GM23338 (cell line): ENCODE results near the gene AKR1C8. TPM values are rescaled to one million over a fixed set of nuclear protein-coding genes. Genes with fewer than 3 reads are reported as not detected.

Source experiments
- ATAC-seq: fragments of 200-7000 bp; cut with Tn5 transposase; 3 replicates; pipeline ENCODE4 v1.9.1; 2020
- DNase-seq: peaks from one replicate; pipeline ENCODE4 v3.0.0-alpha.2; 2015; ENCODE audit warnings: low spot score
- H2AFZ ChIP-seq: fragments of 200-600 bp; sonication (generic); 2 replicates; pipeline ENCODE4 v1.8.0; 2016; ENCODE audit warnings: antibody characterized with exemption, mild to moderate bottlenecking, moderate library complexity
- H3F3A ChIP-seq: fragments of 200-600 bp; sonication (generic); replicated peaks from 2 replicates; pipeline ENCODE4 v1.8.0; 2017; ENCODE audit warnings: antibody characterized with exemption, mixed run types, low read depth
- H3K27ac ChIP-seq: fragments of 200-600 bp; sonication (generic); 2 replicates; pipeline ENCODE4 v1.6.1; 2016; ENCODE audit warnings: low read depth
- H3K27me3 ChIP-seq: fragments of 200-600 bp; sonication (generic); 2 replicates; pipeline ENCODE4 v1.8.0; 2016; ENCODE audit warnings: mild to moderate bottlenecking, mixed run types, moderate library complexity; ENCODE audit not compliant: insufficient read depth
- H3K36me3 ChIP-seq: fragments of 200-600 bp; sonication (generic); 2 replicates; pipeline ENCODE4 v1.8.0; 2016; ENCODE audit warnings: mild to moderate bottlenecking; ENCODE audit not compliant: insufficient read depth
- H3K4me1 ChIP-seq: fragments of 200-600 bp; sonication (generic); 2 replicates; pipeline ENCODE4 v1.8.0; 2016; ENCODE audit warnings: mild to moderate bottlenecking, moderate library complexity; ENCODE audit not compliant: insufficient read depth
- H3K4me2 ChIP-seq: fragments of 200-600 bp; sonication (generic); 2 replicates; pipeline ENCODE4 v1.7.1; 2017; ENCODE audit warnings: mixed run types
- H3K4me3 ChIP-seq: fragments of 200-600 bp; sonication (generic); 2 replicates; pipeline ENCODE4 v1.6.1; 2016; ENCODE audit warnings: mixed run types
- H3K79me2 ChIP-seq: fragments of 200-600 bp; sonication (generic); replicated peaks from 2 replicates; pipeline ENCODE4 v1.8.0; 2017; ENCODE audit warnings: mild to moderate bottlenecking; ENCODE audit not compliant: insufficient read depth
- H3K9me2 ChIP-seq: fragments of 200-600 bp; sonication (generic); 2 replicates; pipeline ENCODE4 v1.8.0; 2017; ENCODE audit not compliant: insufficient read depth
- H4K20me1 ChIP-seq: fragments of 200-600 bp; sonication (generic); replicated peaks from 2 replicates; pipeline ENCODE4 v1.8.0; 2017; ENCODE audit warnings: mild to moderate bottlenecking; ENCODE audit not compliant: insufficient read depth
- H3K27ac Mint-ChIP-seq: 2 replicates; pipeline ENCODE4 v1.8.0; 2020; ENCODE audit warnings: inconsistent platforms, mild to moderate bottlenecking, moderate library complexity, mixed read lengths
- H3K27me3 Mint-ChIP-seq: 3 replicates; pipeline ENCODE4 v1.8.0; 2022; ENCODE audit warnings: low read depth, mild to moderate bottlenecking, moderate library complexity, mixed read lengths, inconsistent platforms; ENCODE audit not compliant: insufficient read depth, poor library complexity
- H3K36me3 Mint-ChIP-seq: 3 replicates; pipeline ENCODE4 v1.8.0; 2021; ENCODE audit warnings: low read depth, mild to moderate bottlenecking, inconsistent platforms, moderate library complexity, mixed read lengths
- H3K4me1 Mint-ChIP-seq: 3 replicates; pipeline ENCODE4 v1.8.0; 2020; ENCODE audit warnings: mild to moderate bottlenecking, inconsistent platforms, mixed read lengths
- H3K4me3 Mint-ChIP-seq: 3 replicates; pipeline ENCODE4 v1.8.0; 2021; ENCODE audit warnings: moderate library complexity, mild to moderate bottlenecking, inconsistent platforms, mixed read lengths
- H3K9me3 Mint-ChIP-seq: 3 replicates; pipeline ENCODE4 v1.8.0; 2020; ENCODE audit warnings: moderate library complexity, mild to moderate bottlenecking, inconsistent platforms, mixed read lengths
- CREB1 ChIP-seq: fragments of 250-450 bp; sonication (Bioruptor Pico); IDR thresholded peaks from 2 replicates; pipeline ENCODE4 v1.5.0; 2020; ENCODE audit warnings: low read depth, mild to moderate bottlenecking, moderate library complexity
- EZH2 ChIP-seq: fragments of 200-600 bp; sonication (generic); IDR thresholded peaks from one replicate; pipeline ENCODE4 v1.8.0; 2017; ENCODE audit warnings: antibody characterized with exemption, mild to moderate bottlenecking, low read depth; ENCODE audit not compliant: unreplicated experiment
- EZH2phosphoT487 ChIP-seq: fragments of 200-600 bp; sonication (generic); IDR thresholded peaks from one replicate; pipeline ENCODE4 v1.8.1; 2018; ENCODE audit warnings: antibody characterized with exemption; ENCODE audit not compliant: unreplicated experiment
- JUNB ChIP-seq: IDR thresholded peaks from one replicate; pipeline ENCODE4 v1.6.1; 2016; ENCODE audit warnings: antibody characterized with exemption; ENCODE audit not compliant: unreplicated experiment
- NANOG ChIP-seq: IDR thresholded peaks from 2 replicates; pipeline ENCODE4 v1.6.1; 2016; ENCODE audit warnings: antibody characterized with exemption, borderline replicate concordance
- POLR2AphosphoS5 ChIP-seq: IDR thresholded peaks from 2 replicates; pipeline ENCODE4 v1.6.1; 2016; ENCODE audit warnings: antibody characterized with exemption, low read depth
- STAT1 ChIP-seq: IDR thresholded peaks from one replicate; pipeline ENCODE4 v1.6.1; 2016; ENCODE audit warnings: antibody characterized with exemption; ENCODE audit not compliant: unreplicated experiment
- ZNF114 ChIP-seq: fragments of 250-450 bp; sonication (Bioruptor Pico); IDR thresholded peaks from 2 replicates; pipeline ENCODE4 v1.5.0; 2020; ENCODE audit warnings: mild to moderate bottlenecking, moderate library complexity
- ZNF331 ChIP-seq: fragments of 250-450 bp; sonication (Bioruptor Pico); IDR thresholded peaks from 2 replicates; pipeline ENCODE4 v1.5.0; 2020; ENCODE audit warnings: low read depth, mild to moderate bottlenecking, moderate library complexity
- polyA plus RNA-seq: library from polyadenylated mRNA; unstranded; fragments of >200 nt; fragmentation: Nextera tagmentation; extraction: Ambion mirVana; gene quantifications from 2 replicates; pipeline ENCODE4 v1.2.1, GENCODE V29; 2016
- total RNA-seq: library from RNA; depleted of rRNA; stranded (reverse); fragments of >200 nt; shearing (Covaris generic); gene quantifications from 2 replicates; pipeline ENCODE4 v1.2.3, GENCODE V29; 2014
- TF ChIP-seq, protein P1 (sequence below): IDR thresholded peaks from 2 replicates; pipeline ENCODE4 v1.6.1; 2016; ENCODE audit warnings: antibody characterized with exemption
- TF ChIP-seq, protein P2 (sequence below): fragments of 250-450 bp; sonication (Bioruptor Pico); IDR thresholded peaks from 2 replicates; pipeline ENCODE4 v1.5.0; 2020; ENCODE audit warnings: mild to moderate bottlenecking, moderate library complexity
- TF ChIP-seq, protein P3 (sequence below), 2 experiments: fragments of 200-600 bp in 1 of 2; sonication (generic) in 1 of 2; conservative IDR thresholded peaks; 2 replicates each; pipeline versions ENCODE4 v1.5.1 to v1.6.1; 2016 to 2017; ENCODE audit warnings: antibody characterized with exemption in 2 of 2, low read depth in 2 of 2, mild to moderate bottlenecking in 2 of 2, moderate library complexity in 1 of 2
- TF ChIP-seq, protein P4 (sequence below): IDR thresholded peaks from one replicate; pipeline ENCODE4 v1.6.1; 2018; ENCODE audit warnings: antibody characterized with exemption; ENCODE audit not compliant: unreplicated experiment

Gene AKR1C8
- total and polyA plus RNA-seq, 2 experiments from 2014 or later: not detected

DNA sequence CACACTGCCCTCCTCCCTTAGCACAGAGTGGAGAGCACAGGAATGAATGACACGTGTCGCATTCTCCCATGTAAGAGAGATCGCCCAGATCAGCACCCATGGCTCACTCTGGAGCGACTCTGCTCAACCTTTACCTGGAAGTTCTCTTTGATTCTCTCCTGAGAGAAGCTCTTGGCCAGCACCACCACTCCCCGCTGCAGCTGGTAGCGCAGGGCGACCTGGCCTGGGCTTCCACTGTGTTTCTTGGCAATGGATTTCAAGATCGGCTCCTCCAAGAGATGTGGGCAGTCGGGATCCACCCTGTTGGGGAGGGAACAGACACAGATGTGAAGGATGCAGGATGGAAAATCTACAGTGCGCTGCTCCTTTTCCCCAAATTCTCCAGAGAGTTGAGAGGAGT, 27.4 kb downstream of the AKR1C8 start (continued):
- TF ChIP-seq JUNB (no peak), EZH2phosphoT487 (no peak), STAT1 (no peak)

DNA sequence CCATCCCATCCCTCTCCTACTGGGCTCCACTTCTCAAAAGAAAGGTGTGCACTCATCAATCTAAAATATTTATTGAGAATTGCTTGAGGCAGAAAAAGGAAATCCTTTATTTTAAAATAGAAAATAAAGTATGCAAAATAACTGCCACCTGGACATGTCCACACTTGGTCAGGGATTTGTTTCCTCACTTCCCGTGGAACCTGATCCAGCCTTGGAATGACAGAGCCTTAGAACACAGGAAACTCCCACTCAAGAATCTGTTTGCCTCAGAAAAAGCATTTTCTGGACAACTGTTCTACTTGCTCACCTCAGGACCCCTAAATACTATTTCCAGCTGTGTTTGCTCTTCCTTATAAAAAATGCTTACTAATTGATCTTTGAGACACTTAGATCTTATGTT, 29.0 kb downstream of the AKR1C8 start:
- Histone ChIP-seq H4K20me1 (no peaks in the 10 kb centered on the region), H3K4me2 (no peak overlapping the region), H3K4me3 (no peak overlapping the region), H3K4me1 (no peaks in the 10 kb centered on the region), H3F3A (no peaks in the 10 kb centered on the region), H3K36me3 (no peaks in the 10 kb centered on the region), H3K27me3 (no peaks in the 10 kb centered on the region), H3K9me2 (peaks cover 8% of the 10 kb centered on the region; the same call in 1 of the 2 replicates), H2AFZ (no peak overlapping the region), H3K79me2 (no peaks in the 10 kb centered on the region), H3K27ac (no peak overlapping the region)
- DNase-seq (no peak), ATAC-seq (no peak)
- TF ChIP-seq CREB1 (no peak), EZH2phosphoT487 (no peak), JUNB (no peak), POLR2AphosphoS5 (no peak), EZH2 (no peak), ZNF114 (CRISPR knock-in tag) (no peak), ZNF331 (no peak), NANOG (no peak), STAT1 (no peak)
- TF ChIP-seq, protein P1, sequence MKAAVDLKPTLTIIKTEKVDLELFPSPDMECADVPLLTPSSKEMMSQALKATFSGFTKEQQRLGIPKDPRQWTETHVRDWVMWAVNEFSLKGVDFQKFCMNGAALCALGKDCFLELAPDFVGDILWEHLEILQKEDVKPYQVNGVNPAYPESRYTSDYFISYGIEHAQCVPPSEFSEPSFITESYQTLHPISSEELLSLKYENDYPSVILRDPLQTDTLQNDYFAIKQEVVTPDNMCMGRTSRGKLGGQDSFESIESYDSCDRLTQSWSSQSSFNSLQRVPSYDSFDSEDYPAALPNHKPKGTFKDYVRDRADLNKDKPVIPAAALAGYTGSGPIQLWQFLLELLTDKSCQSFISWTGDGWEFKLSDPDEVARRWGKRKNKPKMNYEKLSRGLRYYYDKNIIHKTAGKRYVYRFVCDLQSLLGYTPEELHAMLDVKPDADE: no peak
- TF ChIP-seq, protein P2, sequence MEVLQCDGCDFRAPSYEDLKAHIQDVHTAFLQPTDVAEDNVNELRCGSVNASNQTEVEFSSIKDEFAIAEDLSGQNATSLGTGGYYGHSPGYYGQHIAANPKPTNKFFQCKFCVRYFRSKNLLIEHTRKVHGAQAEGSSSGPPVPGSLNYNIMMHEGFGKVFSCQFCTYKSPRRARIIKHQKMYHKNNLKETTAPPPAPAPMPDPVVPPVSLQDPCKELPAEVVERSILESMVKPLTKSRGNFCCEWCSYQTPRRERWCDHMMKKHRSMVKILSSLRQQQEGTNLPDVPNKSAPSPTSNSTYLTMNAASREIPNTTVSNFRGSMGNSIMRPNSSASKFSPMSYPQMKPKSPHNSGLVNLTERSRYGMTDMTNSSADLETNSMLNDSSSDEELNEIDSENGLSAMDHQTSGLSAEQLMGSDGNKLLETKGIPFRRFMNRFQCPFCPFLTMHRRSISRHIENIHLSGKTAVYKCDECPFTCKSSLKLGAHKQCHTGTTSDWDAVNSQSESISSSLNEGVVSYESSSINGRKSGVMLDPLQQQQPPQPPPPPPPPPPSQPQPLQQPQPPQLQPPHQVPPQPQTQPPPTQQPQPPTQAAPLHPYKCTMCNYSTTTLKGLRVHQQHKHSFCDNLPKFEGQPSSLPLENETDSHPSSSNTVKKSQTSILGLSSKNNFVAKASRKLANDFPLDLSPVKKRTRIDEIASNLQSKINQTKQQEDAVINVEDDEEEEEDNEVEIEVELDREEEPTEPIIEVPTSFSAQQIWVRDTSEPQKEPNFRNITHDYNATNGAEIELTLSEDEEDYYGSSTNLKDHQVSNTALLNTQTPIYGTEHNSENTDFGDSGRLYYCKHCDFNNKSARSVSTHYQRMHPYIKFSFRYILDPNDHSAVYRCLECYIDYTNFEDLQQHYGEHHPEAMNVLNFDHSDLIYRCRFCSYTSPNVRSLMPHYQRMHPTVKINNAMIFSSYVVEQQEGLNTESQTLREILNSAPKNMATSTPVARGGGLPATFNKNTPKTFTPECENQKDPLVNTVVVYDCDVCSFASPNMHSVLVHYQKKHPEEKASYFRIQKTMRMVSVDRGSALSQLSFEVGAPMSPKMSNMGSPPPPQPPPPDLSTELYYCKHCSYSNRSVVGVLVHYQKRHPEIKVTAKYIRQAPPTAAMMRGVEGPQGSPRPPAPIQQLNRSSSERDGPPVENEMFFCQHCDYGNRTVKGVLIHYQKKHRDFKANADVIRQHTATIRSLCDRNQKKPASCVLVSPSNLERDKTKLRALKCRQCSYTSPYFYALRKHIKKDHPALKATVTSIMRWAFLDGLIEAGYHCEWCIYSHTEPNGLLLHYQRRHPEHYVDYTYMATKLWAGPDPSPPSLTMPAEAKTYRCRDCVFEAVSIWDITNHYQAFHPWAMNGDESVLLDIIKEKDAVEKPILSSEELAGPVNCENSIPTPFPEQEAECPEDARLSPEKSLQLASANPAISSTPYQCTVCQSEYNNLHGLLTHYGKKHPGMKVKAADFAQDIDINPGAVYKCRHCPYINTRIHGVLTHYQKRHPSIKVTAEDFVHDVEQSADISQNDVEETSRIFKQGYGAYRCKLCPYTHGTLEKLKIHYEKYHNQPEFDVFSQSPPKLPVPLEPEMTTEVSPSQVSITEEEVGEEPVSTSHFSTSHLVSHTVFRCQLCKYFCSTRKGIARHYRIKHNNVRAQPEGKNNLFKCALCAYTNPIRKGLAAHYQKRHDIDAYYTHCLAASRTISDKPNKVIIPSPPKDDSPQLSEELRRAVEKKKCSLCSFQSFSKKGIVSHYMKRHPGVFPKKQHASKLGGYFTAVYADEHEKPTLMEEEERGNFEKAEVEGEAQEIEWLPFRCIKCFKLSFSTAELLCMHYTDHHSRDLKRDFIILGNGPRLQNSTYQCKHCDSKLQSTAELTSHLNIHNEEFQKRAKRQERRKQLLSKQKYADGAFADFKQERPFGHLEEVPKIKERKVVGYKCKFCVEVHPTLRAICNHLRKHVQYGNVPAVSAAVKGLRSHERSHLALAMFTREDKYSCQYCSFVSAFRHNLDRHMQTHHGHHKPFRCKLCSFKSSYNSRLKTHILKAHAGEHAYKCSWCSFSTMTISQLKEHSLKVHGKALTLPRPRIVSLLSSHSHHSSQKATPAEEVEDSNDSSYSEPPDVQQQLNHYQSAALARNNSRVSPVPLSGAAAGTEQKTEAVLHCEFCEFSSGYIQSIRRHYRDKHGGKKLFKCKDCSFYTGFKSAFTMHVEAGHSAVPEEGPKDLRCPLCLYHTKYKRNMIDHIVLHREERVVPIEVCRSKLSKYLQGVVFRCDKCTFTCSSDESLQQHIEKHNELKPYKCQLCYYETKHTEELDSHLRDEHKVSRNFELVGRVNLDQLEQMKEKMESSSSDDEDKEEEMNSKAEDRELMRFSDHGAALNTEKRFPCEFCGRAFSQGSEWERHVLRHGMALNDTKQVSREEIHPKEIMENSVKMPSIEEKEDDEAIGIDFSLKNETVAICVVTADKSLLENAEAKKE (CRISPR knock-in tag): no peak
- TF ChIP-seq, protein P3, sequence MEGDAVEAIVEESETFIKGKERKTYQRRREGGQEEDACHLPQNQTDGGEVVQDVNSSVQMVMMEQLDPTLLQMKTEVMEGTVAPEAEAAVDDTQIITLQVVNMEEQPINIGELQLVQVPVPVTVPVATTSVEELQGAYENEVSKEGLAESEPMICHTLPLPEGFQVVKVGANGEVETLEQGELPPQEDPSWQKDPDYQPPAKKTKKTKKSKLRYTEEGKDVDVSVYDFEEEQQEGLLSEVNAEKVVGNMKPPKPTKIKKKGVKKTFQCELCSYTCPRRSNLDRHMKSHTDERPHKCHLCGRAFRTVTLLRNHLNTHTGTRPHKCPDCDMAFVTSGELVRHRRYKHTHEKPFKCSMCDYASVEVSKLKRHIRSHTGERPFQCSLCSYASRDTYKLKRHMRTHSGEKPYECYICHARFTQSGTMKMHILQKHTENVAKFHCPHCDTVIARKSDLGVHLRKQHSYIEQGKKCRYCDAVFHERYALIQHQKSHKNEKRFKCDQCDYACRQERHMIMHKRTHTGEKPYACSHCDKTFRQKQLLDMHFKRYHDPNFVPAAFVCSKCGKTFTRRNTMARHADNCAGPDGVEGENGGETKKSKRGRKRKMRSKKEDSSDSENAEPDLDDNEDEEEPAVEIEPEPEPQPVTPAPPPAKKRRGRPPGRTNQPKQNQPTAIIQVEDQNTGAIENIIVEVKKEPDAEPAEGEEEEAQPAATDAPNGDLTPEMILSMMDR (conservative IDR thresholded peaks at IDR 0.05; ENCODE audit: low read depth in 2 of 2): no peak
- TF ChIP-seq, protein P4, sequence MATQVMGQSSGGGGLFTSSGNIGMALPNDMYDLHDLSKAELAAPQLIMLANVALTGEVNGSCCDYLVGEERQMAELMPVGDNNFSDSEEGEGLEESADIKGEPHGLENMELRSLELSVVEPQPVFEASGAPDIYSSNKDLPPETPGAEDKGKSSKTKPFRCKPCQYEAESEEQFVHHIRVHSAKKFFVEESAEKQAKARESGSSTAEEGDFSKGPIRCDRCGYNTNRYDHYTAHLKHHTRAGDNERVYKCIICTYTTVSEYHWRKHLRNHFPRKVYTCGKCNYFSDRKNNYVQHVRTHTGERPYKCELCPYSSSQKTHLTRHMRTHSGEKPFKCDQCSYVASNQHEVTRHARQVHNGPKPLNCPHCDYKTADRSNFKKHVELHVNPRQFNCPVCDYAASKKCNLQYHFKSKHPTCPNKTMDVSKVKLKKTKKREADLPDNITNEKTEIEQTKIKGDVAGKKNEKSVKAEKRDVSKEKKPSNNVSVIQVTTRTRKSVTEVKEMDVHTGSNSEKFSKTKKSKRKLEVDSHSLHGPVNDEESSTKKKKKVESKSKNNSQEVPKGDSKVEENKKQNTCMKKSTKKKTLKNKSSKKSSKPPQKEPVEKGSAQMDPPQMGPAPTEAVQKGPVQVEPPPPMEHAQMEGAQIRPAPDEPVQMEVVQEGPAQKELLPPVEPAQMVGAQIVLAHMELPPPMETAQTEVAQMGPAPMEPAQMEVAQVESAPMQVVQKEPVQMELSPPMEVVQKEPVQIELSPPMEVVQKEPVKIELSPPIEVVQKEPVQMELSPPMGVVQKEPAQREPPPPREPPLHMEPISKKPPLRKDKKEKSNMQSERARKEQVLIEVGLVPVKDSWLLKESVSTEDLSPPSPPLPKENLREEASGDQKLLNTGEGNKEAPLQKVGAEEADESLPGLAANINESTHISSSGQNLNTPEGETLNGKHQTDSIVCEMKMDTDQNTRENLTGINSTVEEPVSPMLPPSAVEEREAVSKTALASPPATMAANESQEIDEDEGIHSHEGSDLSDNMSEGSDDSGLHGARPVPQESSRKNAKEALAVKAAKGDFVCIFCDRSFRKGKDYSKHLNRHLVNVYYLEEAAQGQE: no peak
- Mint-ChIP-seq H3K9me3 (peaks cover 77% of the 10 kb centered on the region), H3K4me3 (no peak overlapping the region), H3K27ac (no peak overlapping the region), H3K27me3 (peaks cover 2% of the 10 kb centered on the region), H3K36me3 (peaks cover 3% of the 10 kb centered on the region; the same call in 2 of the 3 replicates), H3K4me1 (no peaks in the 10 kb centered on the region)
